ENCODE data around the gene HSD17B12.
"Not testable (repeated sequence)": the region's sequence is repeated elsewhere in the genome, so short reads cannot be mapped to it uniquely, and the experiment has no call there.

Gene HSD17B12

DNA sequence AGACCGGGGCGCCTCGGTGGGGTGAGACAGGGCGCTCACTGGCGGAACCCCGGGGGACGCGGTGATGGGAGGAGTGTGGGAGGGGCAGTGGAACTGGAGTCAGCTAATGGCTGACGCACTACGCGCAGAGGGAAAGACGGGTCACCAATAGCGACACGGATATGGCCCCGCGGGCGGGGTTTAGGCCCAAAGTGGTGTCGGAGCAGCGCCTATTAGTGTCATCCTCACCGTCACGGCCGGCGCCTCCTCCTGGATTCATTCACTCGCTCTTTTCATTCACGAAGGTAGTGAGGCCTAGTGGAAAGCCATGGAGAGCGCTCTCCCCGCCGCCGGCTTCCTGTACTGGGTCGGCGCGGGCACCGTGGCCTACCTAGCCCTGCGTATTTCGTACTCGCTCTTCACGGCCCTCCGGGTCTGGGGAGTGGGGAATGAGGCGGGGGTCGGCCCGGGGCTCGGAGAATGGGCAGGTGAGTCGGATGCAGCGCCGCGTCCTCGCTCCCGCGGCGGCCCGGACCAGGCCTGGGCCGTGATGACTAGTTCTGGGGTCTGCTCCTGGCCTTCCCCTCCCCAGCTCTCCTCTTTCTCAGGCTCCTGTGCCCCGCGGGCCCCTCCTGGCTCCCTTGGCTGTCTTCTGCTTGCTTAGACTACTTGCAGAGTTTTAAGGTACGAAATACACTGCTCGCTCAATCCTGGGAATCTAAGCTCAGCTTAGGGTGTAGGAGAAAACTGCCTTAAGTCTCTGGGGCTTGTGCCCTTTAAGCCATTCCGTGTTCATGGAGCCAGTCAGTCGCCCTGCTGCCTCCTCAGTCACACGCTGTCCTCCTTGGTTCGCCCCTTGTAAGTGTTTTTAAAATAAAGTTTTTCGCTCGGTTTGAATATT lies at the start of gene HSD17B12:
Gene HSD17B12, plus strand, starts transcription at position 218 of the 880 bp plus-strand sequence. Its CDS starts 90 bp downstream, at position 308.
- peak; percentile 100 for DNase-seq

DNA sequence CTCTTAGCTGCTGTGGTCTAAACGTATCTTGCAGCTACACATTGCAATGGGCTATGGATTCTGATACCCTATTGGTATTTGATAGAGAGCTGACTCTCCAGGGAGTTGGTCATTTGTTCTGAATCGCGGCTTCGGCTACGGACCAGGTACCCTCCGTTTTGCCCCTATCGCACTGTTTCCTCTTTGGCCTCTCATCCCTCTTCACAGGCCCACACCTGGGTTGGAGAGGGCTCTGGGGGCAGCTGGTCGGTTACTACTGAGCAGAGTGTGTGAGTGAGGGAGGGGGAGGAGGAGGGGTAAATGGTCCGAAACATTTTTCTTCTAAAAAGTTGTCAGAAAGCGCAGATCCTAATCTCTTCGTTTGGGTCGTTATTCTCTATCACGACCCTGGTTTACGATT lies 48.8 kb upstream of the HSD17B12 start:
- no peak for DNase-seq

DNA sequence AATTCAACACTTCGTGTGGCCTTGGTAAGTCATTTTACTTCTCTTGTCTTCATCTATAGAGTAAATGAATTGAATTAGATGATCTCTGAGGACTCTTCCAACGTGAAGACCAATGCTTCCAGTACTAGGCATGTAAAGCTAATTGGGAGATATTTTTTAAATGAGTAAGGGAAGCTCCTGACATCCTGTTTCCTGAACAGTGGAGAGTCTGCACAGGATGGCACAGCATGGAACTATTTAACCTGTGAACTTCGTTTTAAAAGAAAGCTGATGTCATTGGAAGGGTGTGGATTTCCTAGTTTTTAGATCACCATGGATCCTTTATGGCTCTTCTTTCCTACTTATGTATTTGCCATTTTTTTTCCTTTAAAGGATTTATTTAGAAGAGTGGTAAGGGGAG lies 48.4 kb upstream of the HSD17B12 start:
- no peak for DNase-seq

DNA sequence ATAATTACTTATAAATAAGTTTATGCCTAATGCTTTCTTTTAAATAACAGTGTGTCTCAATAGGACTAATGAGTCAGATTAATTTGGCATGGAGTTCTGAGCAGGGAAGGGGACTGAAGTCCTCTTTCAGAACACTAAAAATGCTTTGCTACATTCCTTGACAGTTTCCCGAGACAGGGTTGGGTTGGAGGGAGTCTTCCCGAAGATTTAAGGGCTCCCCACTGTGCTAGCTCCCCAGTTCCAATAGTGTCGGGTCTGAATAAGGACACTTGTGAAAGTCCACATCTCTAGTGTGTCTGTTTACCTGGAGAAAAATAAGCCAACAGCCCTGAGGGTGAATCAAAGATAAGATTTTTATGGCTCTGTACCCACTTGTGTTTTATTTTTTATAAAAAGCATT lies 41.8 kb upstream of the HSD17B12 start:
- DNase-seq = no peak

GRCh38 chr11:43639224-43639623 lies 41.3 kb upstream of the HSD17B12 start:
- DNase-seq = no peak

- DNase-seq = no peak
Observed at GRCh38 chr11:43639920-43640319, 40.6 kb upstream of the HSD17B12 start.

GRCh38 chr11:43643898-43644620 lies 36.5 kb upstream of the HSD17B12 start:
- peak; percentile 95 for DNase-seq

GRCh38 chr11:43644621-43645299 lies 35.8 kb upstream of the HSD17B12 start:
- peak; percentile 33 for DNase-seq

GRCh38 chr11:43646767-43647166 lies 33.8 kb upstream of the HSD17B12 start:
- no peak for DNase-seq

DNA sequence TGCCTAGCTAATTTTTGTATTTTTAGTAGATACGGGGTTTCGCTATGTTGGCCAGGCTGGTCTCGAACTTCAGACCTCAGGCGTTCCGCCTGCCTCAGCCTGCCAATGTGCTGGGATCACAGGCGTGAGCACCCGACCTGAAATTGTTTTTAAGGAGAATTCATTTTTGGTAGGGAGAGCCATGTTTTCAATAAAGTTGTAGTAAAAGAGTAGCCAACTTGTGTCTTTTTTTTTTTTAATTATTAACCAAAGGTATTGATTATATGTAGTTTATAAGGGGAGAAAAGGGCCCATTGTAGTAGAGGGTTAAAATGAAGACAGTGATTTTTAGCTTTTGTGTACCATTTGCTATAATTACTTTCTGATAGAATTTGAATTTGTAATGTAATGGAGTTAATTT lies 31.6 kb upstream of the HSD17B12 start:
- DNase-seq = no peak

DNA sequence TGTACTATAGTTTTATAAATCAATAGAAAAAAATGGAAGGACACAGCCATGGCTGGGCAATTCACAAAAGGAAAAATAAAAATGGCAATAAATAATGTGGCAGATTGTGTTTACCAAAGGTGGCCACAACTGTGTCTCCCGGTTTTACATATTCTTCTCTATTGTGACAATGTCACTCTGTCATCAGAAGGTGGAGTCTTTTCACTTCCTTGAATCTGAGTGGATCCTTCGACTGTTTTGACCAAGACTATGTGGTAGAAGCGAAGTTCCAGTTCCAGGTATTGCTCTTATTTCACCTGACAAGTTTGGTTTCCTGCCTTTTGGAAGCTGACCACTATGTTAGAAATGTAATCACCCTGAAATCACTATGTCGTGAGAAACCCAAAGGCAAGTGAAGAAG lies 31.0 kb upstream of the HSD17B12 start:
- peak; percentile 30 for DNase-seq

DNA sequence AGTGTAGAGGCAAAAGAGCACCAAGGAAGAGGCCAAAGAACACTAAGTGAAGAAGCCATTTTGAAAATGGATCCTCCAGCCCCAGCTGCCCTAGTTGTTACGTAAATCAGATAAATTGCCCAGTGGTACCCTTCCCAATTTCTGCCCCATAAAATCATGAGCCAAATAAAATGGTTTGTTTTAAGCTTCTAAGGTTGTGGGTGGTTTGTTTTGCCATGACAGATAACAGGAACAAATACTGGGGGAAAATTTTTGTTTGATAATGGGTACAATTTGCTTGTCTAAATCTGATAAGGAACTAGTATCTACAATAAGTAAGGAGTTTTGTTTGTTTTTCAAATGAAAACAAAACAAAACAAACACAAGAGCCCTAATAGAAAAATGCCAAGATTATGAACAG lies 30.6 kb upstream of the HSD17B12 start:
- no peak for DNase-seq

- not testable (repeated sequence) for DNase-seq
Observed at GRCh38 chr11:43663018-43663417, 17.5 kb upstream of the HSD17B12 start.

GRCh38 chr11:43664295-43664694 lies 16.2 kb upstream of the HSD17B12 start:
- DNase-seq = no peak

- not testable (repeated sequence) for DNase-seq
Observed at GRCh38 chr11:43671284-43671683, 9.3 kb upstream of the HSD17B12 start.

- no peak for DNase-seq
Observed at GRCh38 chr11:43674560-43674959, 6.0 kb upstream of the HSD17B12 start.

DNA sequence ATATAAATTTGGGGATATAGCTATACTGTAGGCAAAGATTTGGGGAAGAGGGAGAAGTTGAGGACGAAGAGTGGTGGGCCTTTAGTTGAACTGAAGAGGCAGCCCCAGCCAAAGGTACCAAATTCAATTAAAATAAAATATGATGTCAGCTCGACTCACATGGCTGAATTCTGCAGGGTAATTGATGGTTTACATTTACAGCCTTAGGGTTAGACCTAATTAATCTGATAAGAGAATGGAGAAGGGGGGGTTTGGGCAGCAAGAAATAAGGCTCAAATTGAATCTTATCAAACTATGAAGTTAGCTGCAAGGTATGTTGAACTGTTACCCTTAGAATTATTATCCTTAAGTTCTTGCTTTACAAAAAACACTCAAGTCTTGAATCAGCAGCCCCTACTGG lies 3.6 kb upstream of the HSD17B12 start:
- no peak for DNase-seq

DNA sequence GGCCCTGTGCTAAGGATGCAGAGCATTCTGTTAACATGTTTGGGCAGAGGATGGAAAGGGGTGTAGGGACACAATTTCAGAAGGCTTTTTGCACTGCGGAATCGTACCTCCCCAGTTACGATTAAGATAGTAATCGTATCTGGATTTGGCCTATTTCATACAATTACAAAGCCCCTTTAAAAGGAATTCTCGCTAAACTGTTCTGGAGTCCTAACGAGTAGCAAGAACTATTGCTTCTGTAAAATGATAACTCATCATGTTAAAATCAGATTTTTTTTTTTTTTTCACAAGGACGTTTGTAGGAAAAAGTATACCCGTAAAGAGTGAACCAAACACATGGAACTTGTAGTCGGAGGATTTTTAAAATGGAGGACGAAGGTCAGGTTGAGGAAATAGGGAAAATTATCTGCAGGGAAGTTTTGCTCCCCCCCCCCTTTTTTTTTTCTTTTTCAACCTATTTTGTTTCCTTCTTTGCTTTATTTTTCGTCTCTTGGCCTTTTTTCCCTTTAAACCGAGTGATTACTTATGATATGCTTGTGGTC lies 934 bp downstream of the HSD17B12 start:
- DNase-seq = peak; percentile 52

- DNase-seq = not testable (repeated sequence)
Observed at GRCh38 chr11:43682081-43682480, 1.5 kb downstream of the HSD17B12 start.

DNA sequence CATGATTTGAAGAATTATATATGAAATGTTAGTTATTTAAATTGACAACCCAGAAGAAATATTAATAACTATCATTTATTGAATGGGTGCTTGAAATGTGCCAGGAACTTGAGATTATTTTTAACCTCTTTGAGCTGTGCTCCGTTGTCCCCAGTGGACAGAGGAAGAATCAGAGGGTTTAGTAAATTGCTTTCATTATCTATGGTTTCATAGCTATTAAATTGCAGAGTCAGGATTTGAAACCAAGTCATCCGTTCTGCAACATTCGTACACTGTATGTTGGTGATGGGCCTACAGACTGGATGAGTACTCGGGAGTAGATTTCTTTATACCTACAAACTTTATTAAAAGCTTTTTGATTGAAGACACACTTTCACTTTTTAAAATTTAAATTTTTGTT lies 4.9 kb downstream of the HSD17B12 start:
- DNase-seq = peak; percentile 50

DNA sequence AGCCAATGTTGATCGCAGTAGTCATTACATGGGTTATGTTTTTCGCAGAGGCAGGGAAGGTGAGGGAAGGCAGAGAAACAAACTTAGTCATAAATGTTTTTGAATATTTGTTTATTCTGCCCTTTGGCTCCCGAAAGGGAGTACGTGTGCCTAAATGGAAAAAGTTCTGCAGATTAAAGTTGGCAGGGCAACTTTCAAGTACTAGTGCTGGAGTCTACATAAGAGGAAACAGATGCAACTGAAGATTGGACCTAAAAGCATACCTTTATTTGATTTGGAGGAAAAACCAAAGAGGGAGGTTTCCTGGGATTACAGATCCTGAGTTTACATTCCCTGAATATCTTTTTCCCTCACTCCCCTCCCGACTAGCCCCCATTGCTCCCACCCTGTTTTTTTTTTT lies 5.7 kb downstream of the HSD17B12 start:
- DNase-seq = peak; percentile 45

GRCh38 chr11:43687120-43687791 lies 6.7 kb downstream of the HSD17B12 start:
- DNase-seq = no peak

GRCh38 chr11:43688394-43688793 lies 7.9 kb downstream of the HSD17B12 start:
- peak; percentile 22 for DNase-seq

All from hematopoietic multipotent progenitor cell treated with erythropoietin and hydrocortisone succinate and interleukin-3 and kit ligand, for 6 days (in vitro differentiated cells).